Kidney (tissue), 22 donors: Measurements from ENCODE around the gene GPX5. TPM values are rescaled to one million over a fixed set of nuclear protein-coding genes. Genes with fewer than 3 reads are reported as not detected.

ENCODE experiments used
- DNase-seq, 5 donors: peaks; one replicate each; pipeline ENCODE4 v3.0.0-alpha.2; 2013 to 2020
- FAIRE-seq: peaks from 2 replicates; lab custom pipeline; 2012; peaks lifted over from hg19 to GRCh38; lab: Jason Lieb, UNC
- H3K27ac ChIP-seq, 2 donors: one replicate each; pipeline ENCODE4 v1.7.0; 2013; ENCODE audit warnings: low read depth in 2 of 2, low read length in 2 of 2, inconsistent platforms in 1 of 2
- H3K27me3 ChIP-seq: one replicate; pipeline ENCODE4 v1.7.1; 2013; ENCODE audit warnings: low read length, inconsistent platforms; ENCODE audit not compliant: control insufficient read depth, insufficient read depth
- H3K36me3 ChIP-seq, 3 donors: one replicate each; pipeline versions ENCODE4 v1.7.0 to v1.7.1; 2013; ENCODE audit warnings: low read length in 3 of 3, control low read depth in 1 of 3, inconsistent platforms in 1 of 3; ENCODE audit not compliant: insufficient read depth in 3 of 3, control insufficient read depth in 2 of 3
- H3K4me1 ChIP-seq, 3 donors: one replicate each; pipeline versions ENCODE4 v1.7.0 to v1.7.1; 2013; ENCODE audit warnings: low read length in 3 of 3, inconsistent platforms in 1 of 3, low read depth in 1 of 3; ENCODE audit not compliant: control insufficient read depth in 2 of 3, insufficient read depth in 2 of 3
- H3K4me3 ChIP-seq, 3 donors: one replicate each; pipeline versions ENCODE4 v1.7.0 to v1.8.1; 2013; ENCODE audit warnings: low read length in 3 of 3, control low read depth in 1 of 3, inconsistent platforms in 1 of 3
- H3K9ac ChIP-seq, 3 donors: one replicate each; pipeline versions ENCODE4 v1.7.0 to v1.7.1; 2013; ENCODE audit warnings: low read length in 3 of 3, control low read depth in 1 of 3, inconsistent platforms in 1 of 3
- H3K9me3 ChIP-seq, 3 donors: one replicate each; pipeline versions ENCODE4 v1.7.0 to v1.7.1; 2013; ENCODE audit warnings: low read length in 3 of 3, control low read depth in 1 of 3, inconsistent platforms in 1 of 3; ENCODE audit not compliant: control insufficient read depth in 2 of 3, insufficient read depth in 1 of 3
- intact Hi-C: fragments of 100-400 bp; cut with DNase I; formaldehyde crosslinking; loops from one replicate; pipeline ENCODE4 v1.11.1; 2022
- long read RNA-seq, 10 donors: library from polyadenylated mRNA in 1 of 10; unstranded in 1 of 10; transcript quantifications; one replicate each; pipeline ENCODE4 v2.0.0 and lab custom pipeline, GENCODE V29; 2021 to 2026
- polyA plus RNA-seq: library from polyadenylated mRNA; stranded (reverse); fragments of 350-450 nt; fragmentation: Illumina TruSeq; extraction: RNeasy Lipid Tissue Mini Kit (QIAGEN cat#74804); gene quantifications from one replicate; pipeline ENCODE4 v1.2.3, GENCODE V29; 2014; ENCODE audit warnings: low read depth, low replicate concordance; ENCODE audit not compliant: insufficient read depth
- total RNA-seq: library from RNA; stranded (reverse); fragmentation: NEBNext Ultra II Directional; extraction: Animal tissue kit (Norgen Biotek cat#: 25700); gene quantifications from one replicate; pipeline ENCODE4 v1.2.1, GENCODE V29; 2021
- TF ChIP-seq, protein P1 (sequence below): IDR thresholded peaks from 3 replicates; pipeline ENCODE4 v1.5.1; 2012; ENCODE audit warnings: mild to moderate bottlenecking, moderate library complexity, borderline replicate concordance; ENCODE audit not compliant: insufficient read depth; ENCODE audit errors: extremely low read depth
- donor health status: control.
- donor health status: control.
- donor health status: control.
- donor health status: control.
- donor health status: control.
- donor health status: DM: yes; HTN: yes; CAD: no.
- donor health status: Normal renal cell carcinoma (clear cell type).

GPX5 gene
- total RNA-seq (not detected), polyA plus RNA-seq (not detected)
- long read RNA-seq, donor 1, result 0 reads
- long read RNA-seq, donor 2, result 0 reads
- long read RNA-seq, donor 3, result 0 reads
- long read RNA-seq, donor 4, result 0 reads
- long read RNA-seq, donor 5, result 0 reads
- long read RNA-seq, donor 6, result 0 reads
- long read RNA-seq, donor 7, result 0 reads
- long read RNA-seq, donor 8, result 0 reads
- long read RNA-seq, donor 9, result 0 reads
- long read RNA-seq, donor 10, result 0 reads

- no peak for FAIRE-seq
- H3K27me3 ChIP-seq, result no peaks in the 10 kb centered on the region
- H3K4me3 ChIP-seq, result no peak within 1 kb of the TSS
- TF ChIP-seq, protein P1, sequence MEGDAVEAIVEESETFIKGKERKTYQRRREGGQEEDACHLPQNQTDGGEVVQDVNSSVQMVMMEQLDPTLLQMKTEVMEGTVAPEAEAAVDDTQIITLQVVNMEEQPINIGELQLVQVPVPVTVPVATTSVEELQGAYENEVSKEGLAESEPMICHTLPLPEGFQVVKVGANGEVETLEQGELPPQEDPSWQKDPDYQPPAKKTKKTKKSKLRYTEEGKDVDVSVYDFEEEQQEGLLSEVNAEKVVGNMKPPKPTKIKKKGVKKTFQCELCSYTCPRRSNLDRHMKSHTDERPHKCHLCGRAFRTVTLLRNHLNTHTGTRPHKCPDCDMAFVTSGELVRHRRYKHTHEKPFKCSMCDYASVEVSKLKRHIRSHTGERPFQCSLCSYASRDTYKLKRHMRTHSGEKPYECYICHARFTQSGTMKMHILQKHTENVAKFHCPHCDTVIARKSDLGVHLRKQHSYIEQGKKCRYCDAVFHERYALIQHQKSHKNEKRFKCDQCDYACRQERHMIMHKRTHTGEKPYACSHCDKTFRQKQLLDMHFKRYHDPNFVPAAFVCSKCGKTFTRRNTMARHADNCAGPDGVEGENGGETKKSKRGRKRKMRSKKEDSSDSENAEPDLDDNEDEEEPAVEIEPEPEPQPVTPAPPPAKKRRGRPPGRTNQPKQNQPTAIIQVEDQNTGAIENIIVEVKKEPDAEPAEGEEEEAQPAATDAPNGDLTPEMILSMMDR, result no peak
- H3K9me3 ChIP-seq, result no peaks in the 10 kb centered on the region
- DNase-seq, result no peak
- H3K4me1 ChIP-seq, result no peaks in the 10 kb centered on the region
- no peak within 1 kb of the TSS for H3K9ac ChIP-seq
- no peak within 1 kb of the TSS for H3K27ac ChIP-seq
- intact Hi-C loops, result no loop called here
- H3K36me3 ChIP-seq, result no peaks in the 10 kb centered on the region
These were observed at the start of gene GPX5 for GRCh38 chr6:28525496-28526039. Gene GPX5, plus strand, starts transcription at chr6:28525881. Its CDS starts 133 bp downstream, at chr6:28526014.

GRCh38 chr6:28478518-28478917 lies 47.2 kb upstream of the GPX5 start:
- Histone ChIP-seq H3K4me1 (no peaks in the 10 kb centered on the region), H3K27me3 (peaks cover 33% of the 10 kb centered on the region), H3K9me3 (peaks cover 0 to 2% (median 0%) of the 10 kb centered on the region in 3 donors), H3K36me3 (no peaks in the 10 kb centered on the region), H3K9ac (no peak overlapping the region), H3K27ac (no peak overlapping the region), H3K4me3 (no peak overlapping the region)
- TF ChIP-seq, protein P1, result no peak
- no peak for DNase-seq
- FAIRE-seq, result no peak
- intact Hi-C loops, result no loop called here

GRCh38 chr6:28480253-28480932 lies 45.3 kb upstream of the GPX5 start:
- Histone ChIP-seq H3K36me3 (no peaks in the 10 kb centered on the region), H3K9me3 (peaks cover 0 to 2% (median 0%) of the 10 kb centered on the region in 3 donors), H3K27ac (no peak overlapping the region), H3K4me3 (no peak overlapping the region), H3K27me3 (peaks cover 27% of the 10 kb centered on the region), H3K4me1 (no peaks in the 10 kb centered on the region), H3K9ac (no peak overlapping the region)
- TF ChIP-seq, protein P1, result no peak
- no peak for DNase-seq
- no peak for FAIRE-seq
- intact Hi-C loops, result no loop called here
